Measurements from ENCODE around the gene TAF1A.

DNA sequence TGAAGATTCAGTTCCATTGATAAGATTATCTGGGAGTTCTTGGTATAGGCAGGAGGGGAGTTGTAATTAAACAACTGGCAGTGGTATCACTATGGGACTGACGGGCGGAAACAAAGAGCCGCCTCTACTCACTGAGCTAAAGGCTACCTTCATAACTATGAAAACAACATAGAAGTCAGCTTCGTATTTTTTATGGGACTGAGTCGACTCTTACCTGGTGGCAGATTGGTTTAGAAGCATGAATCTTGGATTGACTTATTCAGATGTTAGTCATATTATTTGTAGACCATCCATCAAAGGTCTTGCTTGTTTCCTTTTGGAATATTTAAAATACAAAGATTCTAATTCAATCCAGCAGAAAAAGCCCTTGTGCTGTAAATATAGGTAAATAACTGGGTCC is 35.6 kb downstream of the TAF1A start:
- TF ChIP-seq, protein P1, sequence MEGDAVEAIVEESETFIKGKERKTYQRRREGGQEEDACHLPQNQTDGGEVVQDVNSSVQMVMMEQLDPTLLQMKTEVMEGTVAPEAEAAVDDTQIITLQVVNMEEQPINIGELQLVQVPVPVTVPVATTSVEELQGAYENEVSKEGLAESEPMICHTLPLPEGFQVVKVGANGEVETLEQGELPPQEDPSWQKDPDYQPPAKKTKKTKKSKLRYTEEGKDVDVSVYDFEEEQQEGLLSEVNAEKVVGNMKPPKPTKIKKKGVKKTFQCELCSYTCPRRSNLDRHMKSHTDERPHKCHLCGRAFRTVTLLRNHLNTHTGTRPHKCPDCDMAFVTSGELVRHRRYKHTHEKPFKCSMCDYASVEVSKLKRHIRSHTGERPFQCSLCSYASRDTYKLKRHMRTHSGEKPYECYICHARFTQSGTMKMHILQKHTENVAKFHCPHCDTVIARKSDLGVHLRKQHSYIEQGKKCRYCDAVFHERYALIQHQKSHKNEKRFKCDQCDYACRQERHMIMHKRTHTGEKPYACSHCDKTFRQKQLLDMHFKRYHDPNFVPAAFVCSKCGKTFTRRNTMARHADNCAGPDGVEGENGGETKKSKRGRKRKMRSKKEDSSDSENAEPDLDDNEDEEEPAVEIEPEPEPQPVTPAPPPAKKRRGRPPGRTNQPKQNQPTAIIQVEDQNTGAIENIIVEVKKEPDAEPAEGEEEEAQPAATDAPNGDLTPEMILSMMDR (IDR thresholded peaks at IDR 0.05 in 2 of 3, conservative IDR thresholded peaks at IDR 0.05 in 1 of 3; ENCODE audit: borderline replicate concordance in 1 of 3, insufficient read depth in 1 of 3, low read depth in 2 of 3, low read length in 2 of 3) = no peak
- no peak for TF ChIP-seq EZH2 (IDR thresholded peaks at IDR 0.05)
- no peak for TF ChIP-seq POLR2A (IDR thresholded peaks at IDR 0.05; ENCODE audit: borderline replicate concordance, extremely low read depth, insufficient read depth, insufficient read length)
- TF ChIP-seq EZH2phosphoT487 (IDR thresholded peaks at IDR 0.05; ENCODE audit: borderline replicate concordance) = no peak
- TF ChIP-seq, protein P2, sequence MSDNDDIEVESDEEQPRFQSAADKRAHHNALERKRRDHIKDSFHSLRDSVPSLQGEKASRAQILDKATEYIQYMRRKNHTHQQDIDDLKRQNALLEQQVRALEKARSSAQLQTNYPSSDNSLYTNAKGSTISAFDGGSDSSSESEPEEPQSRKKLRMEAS (IDR thresholded peaks at IDR 0.05) = no peak
- TF ChIP-seq, protein P3, sequence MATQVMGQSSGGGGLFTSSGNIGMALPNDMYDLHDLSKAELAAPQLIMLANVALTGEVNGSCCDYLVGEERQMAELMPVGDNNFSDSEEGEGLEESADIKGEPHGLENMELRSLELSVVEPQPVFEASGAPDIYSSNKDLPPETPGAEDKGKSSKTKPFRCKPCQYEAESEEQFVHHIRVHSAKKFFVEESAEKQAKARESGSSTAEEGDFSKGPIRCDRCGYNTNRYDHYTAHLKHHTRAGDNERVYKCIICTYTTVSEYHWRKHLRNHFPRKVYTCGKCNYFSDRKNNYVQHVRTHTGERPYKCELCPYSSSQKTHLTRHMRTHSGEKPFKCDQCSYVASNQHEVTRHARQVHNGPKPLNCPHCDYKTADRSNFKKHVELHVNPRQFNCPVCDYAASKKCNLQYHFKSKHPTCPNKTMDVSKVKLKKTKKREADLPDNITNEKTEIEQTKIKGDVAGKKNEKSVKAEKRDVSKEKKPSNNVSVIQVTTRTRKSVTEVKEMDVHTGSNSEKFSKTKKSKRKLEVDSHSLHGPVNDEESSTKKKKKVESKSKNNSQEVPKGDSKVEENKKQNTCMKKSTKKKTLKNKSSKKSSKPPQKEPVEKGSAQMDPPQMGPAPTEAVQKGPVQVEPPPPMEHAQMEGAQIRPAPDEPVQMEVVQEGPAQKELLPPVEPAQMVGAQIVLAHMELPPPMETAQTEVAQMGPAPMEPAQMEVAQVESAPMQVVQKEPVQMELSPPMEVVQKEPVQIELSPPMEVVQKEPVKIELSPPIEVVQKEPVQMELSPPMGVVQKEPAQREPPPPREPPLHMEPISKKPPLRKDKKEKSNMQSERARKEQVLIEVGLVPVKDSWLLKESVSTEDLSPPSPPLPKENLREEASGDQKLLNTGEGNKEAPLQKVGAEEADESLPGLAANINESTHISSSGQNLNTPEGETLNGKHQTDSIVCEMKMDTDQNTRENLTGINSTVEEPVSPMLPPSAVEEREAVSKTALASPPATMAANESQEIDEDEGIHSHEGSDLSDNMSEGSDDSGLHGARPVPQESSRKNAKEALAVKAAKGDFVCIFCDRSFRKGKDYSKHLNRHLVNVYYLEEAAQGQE (IDR thresholded peaks at IDR 0.05; ENCODE audit: low read depth) = no peak
- no peak for TF ChIP-seq TCF7L2 (IDR thresholded peaks at IDR 0.05; ENCODE audit: borderline replicate concordance, extremely low read depth, insufficient read depth, insufficient read length)
- TF ChIP-seq YY1 (IDR thresholded peaks at IDR 0.05; ENCODE audit: extremely low read depth, insufficient replicate concordance, low read depth, low read length) = no peak
- TF ChIP-seq ZNF274 (IDR thresholded peaks at IDR 0.05; ENCODE audit: low read depth, low read length) = no peak
- TF ChIP-seq JUND (IDR thresholded peaks at IDR 0.05) = no peak
- no peak for TF ChIP-seq CBX3 (IDR thresholded peaks at IDR 0.05; ENCODE audit: low read depth)
- TF ChIP-seq CEBPB (IDR thresholded peaks at IDR 0.05; ENCODE audit: low read depth) = no peak
- TF ChIP-seq RAD21 (IDR thresholded peaks at IDR 0.05; ENCODE audit: low read depth) = no peak

Data from HCT116 (cell line).